Measurements from ENCODE around the gene GPR142.
A peak's percentile ranks its signal among the peaks of the same experiment; 100 is the strongest.

The GPR142 gene, protein sequence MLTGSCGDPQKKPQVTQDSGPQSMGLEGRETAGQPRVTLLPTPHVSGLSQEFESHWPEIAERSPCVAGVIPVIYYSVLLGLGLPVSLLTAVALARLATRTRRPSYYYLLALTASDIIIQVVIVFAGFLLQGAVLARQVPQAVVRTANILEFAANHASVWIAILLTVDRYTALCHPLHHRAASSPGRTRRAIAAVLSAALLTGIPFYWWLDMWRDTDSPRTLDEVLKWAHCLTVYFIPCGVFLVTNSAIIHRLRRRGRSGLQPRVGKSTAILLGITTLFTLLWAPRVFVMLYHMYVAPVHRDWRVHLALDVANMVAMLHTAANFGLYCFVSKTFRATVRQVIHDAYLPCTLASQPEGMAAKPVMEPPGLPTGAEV

DNA sequence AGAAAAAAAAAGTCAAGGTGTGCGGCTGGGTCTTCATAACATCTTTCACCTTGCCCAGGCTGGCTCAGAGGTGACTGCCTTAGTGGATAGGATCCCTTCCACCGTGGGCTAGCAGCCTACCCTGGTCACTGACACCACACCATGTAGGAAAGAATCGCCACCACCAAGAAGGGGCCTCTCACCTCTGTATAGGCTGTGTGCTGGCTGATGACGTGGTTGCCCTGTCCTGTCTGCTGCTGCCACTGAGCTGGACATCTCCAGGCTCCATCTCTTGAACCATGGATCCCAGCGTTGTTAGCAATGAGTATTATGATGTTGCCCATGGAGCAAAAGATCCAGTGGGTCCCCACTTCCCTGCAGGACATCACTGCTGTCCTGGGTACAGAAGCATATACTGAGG, at the start of gene GPR142:
GPR142 (plus strand) TSS at position 301 of the 400 bp plus-strand sequence. CDS start 2,035 bp downstream, outside the sequence.
- peaks cover 25% of the 10 kb centered on the region for H3K27me3 ChIP-seq (ENCODE audit: control insufficient read depth, insufficient read depth, low read length)
- no peak within 1 kb of the TSS for H3K4me3 ChIP-seq (ENCODE audit: low read depth, low read length)
- H3K36me3 ChIP-seq (ENCODE audit: control insufficient read depth, insufficient read depth, low read length), result no peaks in the 10 kb centered on the region
- no peak within 1 kb of the TSS for H3K27ac ChIP-seq (ENCODE audit: low read depth, low read length)
- H3K9me3 ChIP-seq (ENCODE audit: control insufficient read depth, insufficient read depth, low read depth, low read length), result peaks cover 3% of the 10 kb centered on the region; the same call in 1 of the 2 replicates
- no peak within 1 kb of the TSS for H3K9ac ChIP-seq (ENCODE audit: low read length)
- peaks cover 13% of the 10 kb centered on the region for H3K4me1 ChIP-seq (ENCODE audit: control insufficient read depth, insufficient read depth, low read length)

- Histone ChIP-seq H3K27ac (ENCODE audit: low read depth, low read length) (no peak overlapping the region), H3K27me3 (ENCODE audit: control insufficient read depth, insufficient read depth, low read length) (peaks cover 14% of the 10 kb centered on the region), H3K9ac (ENCODE audit: low read length) (no peak overlapping the region), H3K36me3 (ENCODE audit: control insufficient read depth, insufficient read depth, low read length) (no peaks in the 10 kb centered on the region), H3K4me3 (ENCODE audit: low read depth, low read length) (no peak overlapping the region), H3K4me1 (ENCODE audit: control insufficient read depth, insufficient read depth, low read length) (no peaks in the 10 kb centered on the region), H3K9me3 (ENCODE audit: control insufficient read depth, insufficient read depth, low read depth, low read length) (no peaks in the 10 kb centered on the region)
Observed at GRCh38 chr17:74318391-74318790, 48.9 kb upstream of the GPR142 start.

- Histone ChIP-seq H3K9me3 (ENCODE audit: control insufficient read depth, insufficient read depth, low read depth, low read length) (no peaks in the 10 kb centered on the region), H3K9ac (ENCODE audit: low read length) (no peak overlapping the region), H3K4me1 (ENCODE audit: control insufficient read depth, insufficient read depth, low read length) (peaks cover 22% of the 10 kb centered on the region), H3K36me3 (ENCODE audit: control insufficient read depth, insufficient read depth, low read length) (no peaks in the 10 kb centered on the region), H3K27ac (ENCODE audit: low read depth, low read length) (no peak overlapping the region), H3K4me3 (ENCODE audit: low read depth, low read length) (no peak overlapping the region), H3K27me3 (ENCODE audit: control insufficient read depth, insufficient read depth, low read length) (peaks cover 63% of the 10 kb centered on the region)
Observed at GRCh38 chr17:74324521-74324920, 42.8 kb upstream of the GPR142 start.

- H3K27me3 ChIP-seq (ENCODE audit: control insufficient read depth, insufficient read depth, low read length), result peaks cover 63% of the 10 kb centered on the region
- no peaks in the 10 kb centered on the region for H3K36me3 ChIP-seq (ENCODE audit: control insufficient read depth, insufficient read depth, low read length)
- H3K9me3 ChIP-seq (ENCODE audit: control insufficient read depth, insufficient read depth, low read depth, low read length), result no peaks in the 10 kb centered on the region
- peak overlapping the region; percentile 65 for H3K4me3 ChIP-seq (ENCODE audit: low read depth, low read length)
- H3K9ac ChIP-seq (ENCODE audit: low read length), result no peak overlapping the region
- H3K4me1 ChIP-seq (ENCODE audit: control insufficient read depth, insufficient read depth, low read length), result peaks cover 22% of the 10 kb centered on the region
- H3K27ac ChIP-seq (ENCODE audit: low read depth, low read length), result no peak overlapping the region
Observed at GRCh38 chr17:74325376-74325742, 41.9 kb upstream of the GPR142 start.

DNA sequence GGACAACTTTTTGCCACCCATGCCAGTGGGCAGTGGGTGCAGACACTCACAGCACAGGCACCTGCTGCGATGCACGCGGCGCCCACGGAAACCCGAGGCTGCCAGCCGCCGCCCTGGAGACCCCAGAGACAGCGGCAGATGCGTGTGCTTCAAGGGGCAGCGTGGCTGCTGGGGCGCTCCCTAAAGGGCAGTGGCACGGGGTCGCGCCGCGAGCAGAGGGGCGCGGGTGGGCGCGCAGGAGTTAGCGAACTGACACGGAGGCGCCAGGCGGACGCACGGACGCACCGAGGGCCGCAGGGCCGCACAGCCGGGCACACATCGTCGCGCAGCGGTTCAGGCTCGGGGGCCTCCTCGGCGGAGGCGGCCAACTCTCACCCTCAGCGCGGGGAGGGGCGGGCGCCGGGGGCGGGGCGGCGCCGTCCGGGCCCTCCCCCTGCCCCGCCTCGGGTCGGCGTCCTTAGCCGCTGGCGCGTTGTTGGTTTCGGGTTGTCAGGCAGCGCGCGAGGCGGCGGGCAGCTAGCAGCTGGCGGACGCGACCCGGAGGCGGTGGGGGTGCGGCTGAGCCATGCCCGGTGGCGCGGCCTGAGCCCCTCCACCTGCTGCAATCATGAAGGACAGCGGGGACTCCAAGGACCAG, 41.4 kb upstream of the GPR142 start, which contains the start of gene KIF19:
KIF19 (plus strand) TSS at position 484 of the 637 bp plus-strand sequence; CDS start at position 608, 124 bp downstream.
- Histone ChIP-seq H3K9ac (ENCODE audit: low read length) (no peak within 1 kb of the TSS), H3K36me3 (ENCODE audit: control insufficient read depth, insufficient read depth, low read length) (no peaks in the 10 kb centered on the region), H3K27ac (ENCODE audit: low read depth, low read length) (no peak within 1 kb of the TSS), H3K9me3 (ENCODE audit: control insufficient read depth, insufficient read depth, low read depth, low read length) (no peaks in the 10 kb centered on the region), H3K4me3 (ENCODE audit: low read depth, low read length) (peak within 1 kb of the TSS; percentile 65), H3K27me3 (ENCODE audit: control insufficient read depth, insufficient read depth, low read length) (peaks cover 63% of the 10 kb centered on the region), H3K4me1 (ENCODE audit: control insufficient read depth, insufficient read depth, low read length) (peaks cover 22% of the 10 kb centered on the region)

GRCh38 chr17:74326506-74326905, 40.8 kb upstream of the GPR142 start:
- peaks cover 22% of the 10 kb centered on the region for H3K4me1 ChIP-seq (ENCODE audit: control insufficient read depth, insufficient read depth, low read length)
- no peak overlapping the region for H3K9ac ChIP-seq (ENCODE audit: low read length)
- H3K36me3 ChIP-seq (ENCODE audit: control insufficient read depth, insufficient read depth, low read length), result no peaks in the 10 kb centered on the region
- no peaks in the 10 kb centered on the region for H3K9me3 ChIP-seq (ENCODE audit: control insufficient read depth, insufficient read depth, low read depth, low read length)
- H3K4me3 ChIP-seq (ENCODE audit: low read depth, low read length), result peak overlapping the region; percentile 65
- H3K27ac ChIP-seq (ENCODE audit: low read depth, low read length), result no peak overlapping the region
- H3K27me3 ChIP-seq (ENCODE audit: control insufficient read depth, insufficient read depth, low read length), result peaks cover 59% of the 10 kb centered on the region

- no peaks in the 10 kb centered on the region for H3K36me3 ChIP-seq (ENCODE audit: control insufficient read depth, insufficient read depth, low read length)
- no peak overlapping the region for H3K4me3 ChIP-seq (ENCODE audit: low read depth, low read length)
- H3K27ac ChIP-seq (ENCODE audit: low read depth, low read length), result no peak overlapping the region
- peaks cover 49% of the 10 kb centered on the region for H3K27me3 ChIP-seq (ENCODE audit: control insufficient read depth, insufficient read depth, low read length)
- H3K4me1 ChIP-seq (ENCODE audit: control insufficient read depth, insufficient read depth, low read length), result peaks cover 34% of the 10 kb centered on the region
- no peak overlapping the region for H3K9ac ChIP-seq (ENCODE audit: low read length)
- no peaks in the 10 kb centered on the region for H3K9me3 ChIP-seq (ENCODE audit: control insufficient read depth, insufficient read depth, low read depth, low read length)
Observed at GRCh38 chr17:74328487-74328886, 38.8 kb upstream of the GPR142 start.

DNA sequence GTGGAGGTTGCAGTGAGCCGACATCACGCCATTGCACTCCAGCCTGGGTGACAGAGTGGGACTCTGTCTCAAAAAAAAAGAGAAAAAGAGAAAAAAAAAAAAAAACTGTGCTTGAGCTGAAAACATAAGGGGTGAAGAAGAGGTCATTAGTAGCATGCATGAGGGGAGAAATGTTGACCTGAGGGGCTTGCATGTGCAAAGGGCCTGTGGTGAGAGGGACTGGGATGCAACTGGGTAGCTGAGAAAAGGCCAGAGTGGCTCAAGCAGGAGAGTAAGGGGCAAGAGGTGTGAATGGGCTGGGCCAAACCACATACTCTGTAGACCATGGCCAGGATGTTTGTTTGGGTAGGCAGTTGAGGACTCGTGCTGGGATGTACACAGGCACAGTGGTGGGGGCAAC, 37.9 kb upstream of the GPR142 start:
- no peak overlapping the region for H3K4me3 ChIP-seq (ENCODE audit: low read depth, low read length)
- H3K4me1 ChIP-seq (ENCODE audit: control insufficient read depth, insufficient read depth, low read length), result peaks cover 34% of the 10 kb centered on the region
- H3K27ac ChIP-seq (ENCODE audit: low read depth, low read length), result no peak overlapping the region
- H3K27me3 ChIP-seq (ENCODE audit: control insufficient read depth, insufficient read depth, low read length), result peaks cover 44% of the 10 kb centered on the region
- H3K9me3 ChIP-seq (ENCODE audit: control insufficient read depth, insufficient read depth, low read depth, low read length), result peaks cover 4% of the 10 kb centered on the region; the same call in 1 of the 2 replicates
- no peak overlapping the region for H3K9ac ChIP-seq (ENCODE audit: low read length)
- no peaks in the 10 kb centered on the region for H3K36me3 ChIP-seq (ENCODE audit: control insufficient read depth, insufficient read depth, low read length)

- H3K4me1 ChIP-seq (ENCODE audit: control insufficient read depth, insufficient read depth, low read length), result peaks cover 33% of the 10 kb centered on the region
Observed at GRCh38 chr17:74330446-74330845, 36.9 kb upstream of the GPR142 start.

GRCh38 chr17:74332017-74332650, 35.2 kb upstream of the GPR142 start:
- Histone ChIP-seq H3K9ac (ENCODE audit: low read length) (no peak overlapping the region), H3K4me3 (ENCODE audit: low read depth, low read length) (no peak overlapping the region), H3K9me3 (ENCODE audit: control insufficient read depth, insufficient read depth, low read depth, low read length) (peaks cover 9% of the 10 kb centered on the region; the same call in 1 of the 2 replicates), H3K27me3 (ENCODE audit: control insufficient read depth, insufficient read depth, low read length) (peaks cover 18% of the 10 kb centered on the region), H3K36me3 (ENCODE audit: control insufficient read depth, insufficient read depth, low read length) (no peaks in the 10 kb centered on the region), H3K27ac (ENCODE audit: low read depth, low read length) (no peak overlapping the region), H3K4me1 (ENCODE audit: control insufficient read depth, insufficient read depth, low read length) (peaks cover 29% of the 10 kb centered on the region)

More at GRCh38 chr17:74330446-74330845, 36.9 kb upstream of the GPR142 start:
- peaks cover 9% of the 10 kb centered on the region; the same call in 1 of the 2 replicates for H3K9me3 ChIP-seq (ENCODE audit: control insufficient read depth, insufficient read depth, low read depth, low read length)
- peaks cover 34% of the 10 kb centered on the region for H3K27me3 ChIP-seq (ENCODE audit: control insufficient read depth, insufficient read depth, low read length)
- no peak overlapping the region for H3K27ac ChIP-seq (ENCODE audit: low read depth, low read length)
- no peak overlapping the region for H3K9ac ChIP-seq (ENCODE audit: low read length)
- no peak overlapping the region for H3K4me3 ChIP-seq (ENCODE audit: low read depth, low read length)
- no peaks in the 10 kb centered on the region for H3K36me3 ChIP-seq (ENCODE audit: control insufficient read depth, insufficient read depth, low read length)
